K562 (cell line): ENCODE measurements around the gene TMA7B. TPM values are rescaled to one million over a fixed set of nuclear protein-coding genes. Genes with fewer than 3 reads are reported as not detected.

Experiments used
- ASH1L ChIP-seq: fragments of 450-650 bp; IDR thresholded peaks from 2 replicates; pipeline ENCODE4 v1.6.1; 2018; ENCODE audit warnings: borderline replicate concordance, mild to moderate bottlenecking, low read depth; ENCODE audit not compliant: partially characterized antibody
- BDP1 ChIP-seq: IDR thresholded peaks from 3 replicates; pipeline ENCODE4 v1.6.1; 2011; ENCODE audit not compliant: insufficient read length, insufficient read depth
- BRCA1 ChIP-seq, 2 experiments: fragments of 450-650 bp in 1 of 2; sonication (generic) in 1 of 2; formaldehyde crosslinking in 1 of 2; IDR thresholded peaks; 2 replicates each; pipeline versions ENCODE4 v1.5.0 to v1.6.1; 2017 to 2020; ENCODE audit warnings: mild to moderate bottlenecking in 1 of 2, missing genetic modification reagents in 1 of 2
- CHD4 ChIP-seq: fragments of 200-600 bp; sonication (generic); IDR thresholded peaks from 3 replicates; pipeline ENCODE4 v1.6.1; 2012; ENCODE audit warnings: low read depth, mild to moderate bottlenecking, mixed read lengths, low read length, inconsistent platforms; ENCODE audit not compliant: insufficient read depth, insufficient replicate concordance, poor library complexity, severe bottlenecking
- CLOCK ChIP-seq: fragments of 250-450 bp; sonication (Bioruptor Pico); IDR thresholded peaks from 2 replicates; pipeline ENCODE4 v1.4.0; 2020; ENCODE audit warnings: mild to moderate bottlenecking, moderate library complexity, borderline replicate concordance
- E2F4 ChIP-seq: sonication (generic); formaldehyde crosslinking; IDR thresholded peaks from 2 replicates; pipeline ENCODE4 v1.8.0; 2022; ENCODE audit warnings: mild to moderate bottlenecking, low read depth, missing genetic modification reagents
- EP300 ChIP-seq: IDR thresholded peaks from 2 replicates; pipeline ENCODE4 v1.6.1; 2012; ENCODE audit warnings: low read length, improper control_type of control experiment
- GTF3C2 ChIP-seq: IDR thresholded peaks from 3 replicates; pipeline ENCODE4 v1.6.1; 2011; ENCODE audit warnings: borderline replicate concordance, mild to moderate bottlenecking, moderate library complexity; ENCODE audit not compliant: insufficient read length; ENCODE audit errors: extremely low read depth
- KLF10 ChIP-seq: fragments of 250-450 bp; sonication (Bioruptor Pico); IDR thresholded peaks from 2 replicates; pipeline ENCODE4 v1.6.1; 2021; ENCODE audit warnings: matching md5 sums
- MAFF ChIP-seq: IDR thresholded peaks from 2 replicates; pipeline ENCODE4 v1.6.1; 2012; ENCODE audit warnings: low read length, improper control_type of control experiment
- MCM7 ChIP-seq, 2 experiments: fragments of 450-650 bp; IDR thresholded peaks; 2 replicates each; pipeline ENCODE4 v1.6.1; 2016 to 2018
- MED1 ChIP-seq: sonication (generic); formaldehyde crosslinking; IDR thresholded peaks from 2 replicates; pipeline ENCODE4 v1.8.1; 2023; ENCODE audit warnings: missing genetic modification reagents, borderline replicate concordance
- MYNN ChIP-seq, 2 experiments: sonication (generic); formaldehyde crosslinking in 1 of 2; IDR thresholded peaks; 2 replicates each; pipeline versions ENCODE4 v1.5.0 to v1.6.1; 2016 to 2020; ENCODE audit warnings: antibody characterized with exemption in 1 of 2, missing genetic modification reagents in 1 of 2
- NFE2 ChIP-seq: IDR thresholded peaks from 2 replicates; pipeline ENCODE4 v1.6.1; 2014; ENCODE audit warnings: antibody characterized with exemption, low read depth
- PTRF ChIP-seq: fragments of 450-650 bp; IDR thresholded peaks from 2 replicates; pipeline ENCODE4 v1.6.1; 2016; ENCODE audit warnings: mild to moderate bottlenecking, missing genetic modification characterization, missing compliant biosample characterization
- SMAD4 ChIP-seq: fragments of 250-450 bp; sonication (Bioruptor Pico); conservative IDR thresholded peaks from 2 replicates; pipeline ENCODE4 v1.8.0; 2021; ENCODE audit warnings: inconsistent platforms, mild to moderate bottlenecking, moderate library complexity
- ZNF280B ChIP-seq: fragments of 250-450 bp; sonication (Bioruptor Pico); IDR thresholded peaks from 2 replicates; pipeline ENCODE4 v1.5.1; 2021; ENCODE audit warnings: mild to moderate bottlenecking
- ZNF431 ChIP-seq: sonication (generic); formaldehyde crosslinking; IDR thresholded peaks from 2 replicates; pipeline ENCODE4 v1.8.0; 2022; ENCODE audit warnings: mild to moderate bottlenecking, missing genetic modification reagents
- ZNF77 ChIP-seq: fragments of 250-450 bp; sonication (Bioruptor Pico); IDR thresholded peaks from 2 replicates; pipeline ENCODE4 v1.5.0; 2020
- polyA plus RNA-seq, 8 experiments: library from polyadenylated mRNA; depleted of rRNA in 4 of 8; stranded (reverse) in 5 of 8; unstranded in 3 of 8; fragments of >200 nt; fragmentation: Nextera tagmentation in 2 of 8; fragmentation: Illumina TruSeq in 1 of 8; extraction: Ambion mirVana in 2 of 8; extraction: Trizol in 1 of 8; gene quantifications; 2 replicates each; pipeline versions ENCODE4 v1.2.1 to v1.2.3, GENCODE V29; 2011 to 2014; ENCODE audit warnings: inconsistent platforms in 1 of 8, missing spikeins in 1 of 8
- total RNA-seq, 7 experiments: library from RNA; depleted of rRNA in 6 of 7; stranded (reverse); fragments of >200 nt in 6 of 7; fragmentation: Illumina TruSeq in 2 of 7; extraction: Trizol in 2 of 7; gene quantifications; 2 replicates each; pipeline versions ENCODE4 v1.2.1 to v1.2.3, GENCODE V29; 2011 to 2021; ENCODE audit warnings: low replicate concordance in 1 of 7

The TMA7B gene
- total and polyA plus RNA-seq, 9 of the 15 experiments (the other 6 are each of a cell fraction or from before 2014, with no cell fraction given), result 5.6 to 14.2 (median 11.8) TPM

- TF ChIP-seq GTF3C2, result no peak
- TF ChIP-seq NFE2, result peak; percentile 92
- no peak for TF ChIP-seq KLF10 (CRISPR knock-in tag)
- no peak for TF ChIP-seq BDP1
- peak; percentile 58; the same call in 1 of the 2 replicates for TF ChIP-seq MAFF
- TF ChIP-seq MCM7 (IDR thresholded peaks at IDR 0.05), result no peak
- TF ChIP-seq BRCA1 (IDR thresholded peaks at IDR 0.05), result no peak
- no peak for TF ChIP-seq BRCA1 (CRISPR knock-in tag; IDR thresholded peaks at IDR 0.05)
- peak; percentile 99 for TF ChIP-seq EP300
- TF ChIP-seq ZNF280B (CRISPR knock-in tag), result no peak
- TF ChIP-seq ASH1L, result no peak
- no peak for TF ChIP-seq ZNF431 (CRISPR knock-in tag)
- TF ChIP-seq CHD4, result no peak
- no peak for TF ChIP-seq CLOCK
- no peak for TF ChIP-seq MED1 (CRISPR knock-in tag)
- peak; percentile 26; the same call in 1 of the 2 replicates for TF ChIP-seq MYNN (IDR thresholded peaks at IDR 0.05)
- TF ChIP-seq MYNN (CRISPR knock-in tag; IDR thresholded peaks at IDR 0.05), result no peak
- no peak for TF ChIP-seq E2F4 (CRISPR knock-in tag)
- 0 out of 2 replicates have a peak, but pooled peaks have one; percentile 21 for TF ChIP-seq PTRF (tag)
- TF ChIP-seq SMAD4 (CRISPR knock-in tag), result peak; percentile 95
- no peak for TF ChIP-seq ZNF77 (CRISPR knock-in tag)
These were observed 40.0 kb upstream of the TMA7B start (continued) for GRCh38 chr22:39920134-39920743.
